Liver (tissue), 3 donors: ENCODE results near the gene CFAP74.

Experiments
- GABPA ChIP-seq, 2 donors: IDR thresholded peaks in 1 of 2; conservative IDR thresholded peaks in 1 of 2; 2 replicates each; pipeline ENCODE4 v1.6.1; 2016; ENCODE audit warnings: antibody characterized with exemption in 2 of 2, mild to moderate bottlenecking in 1 of 2, moderate library complexity in 1 of 2
- HNF4G ChIP-seq: IDR thresholded peaks from 2 replicates; pipeline ENCODE4 v1.6.1; 2016; ENCODE audit warnings: antibody characterized with exemption
- TF ChIP-seq, protein P1 (sequence below): fragments of 150-350 bp; IDR thresholded peaks from 2 replicates; pipeline ENCODE4 v1.5.1; 2017; ENCODE audit warnings: improper control_type of control experiment, low read depth, low read length; ENCODE audit not compliant: missing input control
- TF ChIP-seq, protein P2 (sequence below): IDR thresholded peaks from 2 replicates; pipeline ENCODE4 v1.6.1; 2016; ENCODE audit warnings: antibody characterized with exemption, mild to moderate bottlenecking
- donor health status: healthy.
- donor health status: healthy.

DNA sequence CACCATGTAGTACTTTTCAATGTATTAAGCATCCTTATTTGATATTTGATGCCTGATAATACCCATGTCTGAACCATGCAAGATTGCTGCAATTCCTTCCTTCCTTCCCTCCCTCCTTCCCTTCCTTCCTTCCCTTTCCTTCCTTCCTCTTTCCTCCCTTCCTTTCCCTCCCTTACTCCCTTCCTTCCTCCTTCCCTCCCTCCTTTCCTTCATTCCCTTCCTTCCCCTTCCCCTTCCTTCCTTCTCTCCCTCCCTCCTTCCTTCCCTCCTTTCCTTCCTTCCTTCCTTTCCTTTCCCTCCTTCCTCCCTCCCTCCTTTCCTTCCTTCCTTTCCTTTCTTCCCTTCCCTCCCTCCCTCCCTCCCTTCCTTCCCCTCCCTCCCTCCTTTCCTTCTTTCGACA is 54.8 kb downstream of the CFAP74 start:
- TF ChIP-seq, protein P1, sequence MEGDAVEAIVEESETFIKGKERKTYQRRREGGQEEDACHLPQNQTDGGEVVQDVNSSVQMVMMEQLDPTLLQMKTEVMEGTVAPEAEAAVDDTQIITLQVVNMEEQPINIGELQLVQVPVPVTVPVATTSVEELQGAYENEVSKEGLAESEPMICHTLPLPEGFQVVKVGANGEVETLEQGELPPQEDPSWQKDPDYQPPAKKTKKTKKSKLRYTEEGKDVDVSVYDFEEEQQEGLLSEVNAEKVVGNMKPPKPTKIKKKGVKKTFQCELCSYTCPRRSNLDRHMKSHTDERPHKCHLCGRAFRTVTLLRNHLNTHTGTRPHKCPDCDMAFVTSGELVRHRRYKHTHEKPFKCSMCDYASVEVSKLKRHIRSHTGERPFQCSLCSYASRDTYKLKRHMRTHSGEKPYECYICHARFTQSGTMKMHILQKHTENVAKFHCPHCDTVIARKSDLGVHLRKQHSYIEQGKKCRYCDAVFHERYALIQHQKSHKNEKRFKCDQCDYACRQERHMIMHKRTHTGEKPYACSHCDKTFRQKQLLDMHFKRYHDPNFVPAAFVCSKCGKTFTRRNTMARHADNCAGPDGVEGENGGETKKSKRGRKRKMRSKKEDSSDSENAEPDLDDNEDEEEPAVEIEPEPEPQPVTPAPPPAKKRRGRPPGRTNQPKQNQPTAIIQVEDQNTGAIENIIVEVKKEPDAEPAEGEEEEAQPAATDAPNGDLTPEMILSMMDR: no peak
- no peak for TF ChIP-seq HNF4G
- TF ChIP-seq GABPA (IDR thresholded peaks at IDR 0.05 in 1 of 2, conservative IDR thresholded peaks at IDR 0.05 in 1 of 2): no peak
- TF ChIP-seq, protein P2, sequence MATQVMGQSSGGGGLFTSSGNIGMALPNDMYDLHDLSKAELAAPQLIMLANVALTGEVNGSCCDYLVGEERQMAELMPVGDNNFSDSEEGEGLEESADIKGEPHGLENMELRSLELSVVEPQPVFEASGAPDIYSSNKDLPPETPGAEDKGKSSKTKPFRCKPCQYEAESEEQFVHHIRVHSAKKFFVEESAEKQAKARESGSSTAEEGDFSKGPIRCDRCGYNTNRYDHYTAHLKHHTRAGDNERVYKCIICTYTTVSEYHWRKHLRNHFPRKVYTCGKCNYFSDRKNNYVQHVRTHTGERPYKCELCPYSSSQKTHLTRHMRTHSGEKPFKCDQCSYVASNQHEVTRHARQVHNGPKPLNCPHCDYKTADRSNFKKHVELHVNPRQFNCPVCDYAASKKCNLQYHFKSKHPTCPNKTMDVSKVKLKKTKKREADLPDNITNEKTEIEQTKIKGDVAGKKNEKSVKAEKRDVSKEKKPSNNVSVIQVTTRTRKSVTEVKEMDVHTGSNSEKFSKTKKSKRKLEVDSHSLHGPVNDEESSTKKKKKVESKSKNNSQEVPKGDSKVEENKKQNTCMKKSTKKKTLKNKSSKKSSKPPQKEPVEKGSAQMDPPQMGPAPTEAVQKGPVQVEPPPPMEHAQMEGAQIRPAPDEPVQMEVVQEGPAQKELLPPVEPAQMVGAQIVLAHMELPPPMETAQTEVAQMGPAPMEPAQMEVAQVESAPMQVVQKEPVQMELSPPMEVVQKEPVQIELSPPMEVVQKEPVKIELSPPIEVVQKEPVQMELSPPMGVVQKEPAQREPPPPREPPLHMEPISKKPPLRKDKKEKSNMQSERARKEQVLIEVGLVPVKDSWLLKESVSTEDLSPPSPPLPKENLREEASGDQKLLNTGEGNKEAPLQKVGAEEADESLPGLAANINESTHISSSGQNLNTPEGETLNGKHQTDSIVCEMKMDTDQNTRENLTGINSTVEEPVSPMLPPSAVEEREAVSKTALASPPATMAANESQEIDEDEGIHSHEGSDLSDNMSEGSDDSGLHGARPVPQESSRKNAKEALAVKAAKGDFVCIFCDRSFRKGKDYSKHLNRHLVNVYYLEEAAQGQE: no peak
